KMS-11 (cell line): ENCODE data around the gene HS6ST2.
A peak's percentile ranks its signal among the peaks of the same experiment; 100 is the strongest.

ENCODE experiments used
- H2AFZ ChIP-seq: fragments of 200-600 bp; sonication (generic); 2 replicates; pipeline ENCODE4 v1.6.1; 2016; ENCODE audit warnings: antibody characterized with exemption, mixed run types, low read depth
- H3K27ac ChIP-seq: fragments of 200-600 bp; sonication (generic); 2 replicates; pipeline ENCODE4 v1.6.1; 2016; ENCODE audit warnings: mild to moderate bottlenecking, mixed run types
- H3K27me3 ChIP-seq: fragments of 200-600 bp; sonication (generic); 2 replicates; pipeline ENCODE4 v1.6.1; 2017; ENCODE audit warnings: mild to moderate bottlenecking, low read depth, mixed run types, moderate library complexity; ENCODE audit not compliant: insufficient read depth
- H3K36me3 ChIP-seq: fragments of 200-600 bp; sonication (generic); 2 replicates; pipeline ENCODE4 v1.6.1; 2017; ENCODE audit warnings: mild to moderate bottlenecking, mixed run types; ENCODE audit not compliant: insufficient read depth
- H3K4me1 ChIP-seq: fragments of 200-600 bp; sonication (generic); 2 replicates; pipeline ENCODE4 v1.6.1; 2016; ENCODE audit warnings: mild to moderate bottlenecking, low read depth, mixed run types; ENCODE audit not compliant: poor library complexity, severe bottlenecking
- H3K4me2 ChIP-seq: fragments of 200-600 bp; sonication (generic); 2 replicates; pipeline ENCODE4 v1.7.0; 2016; ENCODE audit warnings: mild to moderate bottlenecking, mixed run types
- H3K4me3 ChIP-seq: fragments of 200-600 bp; sonication (generic); IDR thresholded peaks from 2 replicates; pipeline ENCODE4 v1.6.1; 2017; ENCODE audit warnings: low read depth, low read length, mixed read lengths; ENCODE audit not compliant: insufficient read depth
- H3K79me2 ChIP-seq: fragments of 200-600 bp; sonication (generic); 2 replicates; pipeline ENCODE4 v1.6.1; 2016; ENCODE audit warnings: low read depth, mixed run types; ENCODE audit not compliant: insufficient read depth
- H3K9ac ChIP-seq: fragments of 200-600 bp; sonication (generic); 2 replicates; pipeline ENCODE4 v1.6.1; 2016; ENCODE audit warnings: mild to moderate bottlenecking, mixed run types
- H4K20me1 ChIP-seq: fragments of 200-600 bp; sonication (generic); 2 replicates; pipeline ENCODE4 v1.6.1; 2016; ENCODE audit warnings: mild to moderate bottlenecking, mixed run types; ENCODE audit not compliant: insufficient read depth
- CTCF ChIP-seq: fragments of 200-600 bp; sonication (generic); conservative IDR thresholded peaks from 2 replicates; pipeline ENCODE4 v1.6.1; 2017; ENCODE audit warnings: low read depth, mild to moderate bottlenecking, antibody characterized with exemption, low read length, moderate library complexity, mixed read lengths

HS6ST2 gene

GRCh38 chrX:132961511-132961910 lies 3.1 kb upstream of the HS6ST2 start:
- Histone ChIP-seq H3K4me2 (no peak overlapping the region), H3K4me3 (no peak overlapping the region), H3K27ac (no peak overlapping the region)

GRCh38 chrX:132957211-132958090 lies 978 bp downstream of the HS6ST2 start:
- TF ChIP-seq CTCF: no peak
- Histone ChIP-seq H3K9ac (peak overlapping the region; percentile 15; the same call in 1 of the 2 replicates), H3K79me2 (no peaks in the 10 kb centered on the region), H3K4me1 (no peaks in the 10 kb centered on the region), H2AFZ (peak overlapping the region; percentile 69), H3K36me3 (no peaks in the 10 kb centered on the region), H3K4me3 (no peak overlapping the region), H3K27ac (no peak overlapping the region), H3K27me3 (no peaks in the 10 kb centered on the region), H4K20me1 (no peaks in the 10 kb centered on the region), H3K4me2 (peak overlapping the region; percentile 17; the same call in 1 of the 2 replicates)

More at GRCh38 chrX:132961511-132961910, 3.1 kb upstream of the HS6ST2 start:
- Histone ChIP-seq H3K79me2 (no peaks in the 10 kb centered on the region), H4K20me1 (no peaks in the 10 kb centered on the region), H2AFZ (no peak overlapping the region), H3K9ac (no peak overlapping the region), H3K27me3 (no peaks in the 10 kb centered on the region), H3K4me1 (no peaks in the 10 kb centered on the region), H3K36me3 (no peaks in the 10 kb centered on the region)
- TF ChIP-seq CTCF: no peak

- H3K9ac ChIP-seq: no peak overlapping the region
- no peak overlapping the region for H3K4me3 ChIP-seq
- H3K4me1 ChIP-seq: no peaks in the 10 kb centered on the region
- H4K20me1 ChIP-seq: no peaks in the 10 kb centered on the region
- H3K4me2 ChIP-seq: peak overlapping the region; percentile 17; the same call in 1 of the 2 replicates
- H2AFZ ChIP-seq: peak overlapping the region; percentile 69
- H3K79me2 ChIP-seq: no peaks in the 10 kb centered on the region
- no peaks in the 10 kb centered on the region for H3K27me3 ChIP-seq
- H3K36me3 ChIP-seq: no peaks in the 10 kb centered on the region
- H3K27ac ChIP-seq: no peak overlapping the region
- TF ChIP-seq CTCF: no peak
Measured at GRCh38 chrX:132956421-132957210, 1.8 kb downstream of the HS6ST2 start.

GRCh38 chrX:132955690-132956089 lies 2.7 kb downstream of the HS6ST2 start:
- TF ChIP-seq CTCF: no peak
- no peaks in the 10 kb centered on the region for H4K20me1 ChIP-seq
- no peaks in the 10 kb centered on the region for H3K27me3 ChIP-seq
- H3K27ac ChIP-seq: no peak overlapping the region
- H3K4me2 ChIP-seq: no peak overlapping the region
- H3K79me2 ChIP-seq: no peaks in the 10 kb centered on the region
- H3K9ac ChIP-seq: no peak overlapping the region
- no peak overlapping the region for H2AFZ ChIP-seq
- no peaks in the 10 kb centered on the region for H3K4me1 ChIP-seq
- H3K36me3 ChIP-seq: no peaks in the 10 kb centered on the region
- no peak overlapping the region for H3K4me3 ChIP-seq
